Measurements from ENCODE around the gene GREM1. TPM values are rescaled to one million over a fixed set of nuclear protein-coding genes. Genes with fewer than 3 reads are reported as not detected.

Gene GREM1
- total RNA-seq, 1 experiment from 2014 or later = 1.1 TPM

DNA sequence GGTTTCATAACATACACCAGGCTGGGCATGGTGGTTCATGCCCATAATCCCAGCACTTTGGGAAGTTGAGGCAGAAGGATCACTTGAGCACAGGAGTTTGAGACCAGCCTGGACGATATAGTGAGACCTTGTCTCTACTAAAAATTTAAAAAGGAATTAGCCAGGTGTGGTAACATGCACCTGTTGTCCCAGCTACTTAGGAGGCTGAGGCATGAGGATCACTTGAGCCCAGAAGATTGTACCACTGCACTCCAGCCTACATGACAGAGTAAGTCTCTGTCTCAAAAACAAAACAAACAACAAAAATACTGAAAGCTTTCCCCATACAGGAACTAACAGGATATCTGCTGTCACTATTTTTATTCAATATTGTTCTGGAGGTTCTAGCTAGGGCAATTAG is 20.9 kb downstream of the GREM1 start:
- no peak overlapping the region for H3K4me3 Mint-ChIP-seq
- WGBS (ENCODE audit: extremely low coverage, insufficient read length, low lambda C conversion rate) = no CpG with 5 or more reads among the region's 1 CpG
- Histone ChIP-seq H3K79me2 (ENCODE audit: insufficient read depth, low read length) (no peaks in the 10 kb centered on the region), H3K79me1 (ENCODE audit: insufficient read depth, low read depth, low read length, poor library complexity, severe bottlenecking) (no peaks in the 10 kb centered on the region), H2BK20ac (ENCODE audit: low read depth, low read length, poor library complexity, severe bottlenecking) (no peak overlapping the region), H2AK5ac (ENCODE audit: insufficient read length, low read length) (no peak overlapping the region), H3K4ac (ENCODE audit: low read depth, low read length) (no peak overlapping the region), H3K14ac (ENCODE audit: insufficient read depth, low read length) (no peak overlapping the region), H3K9me3 (ENCODE audit: control insufficient read depth, low read depth, low read length) (no peaks in the 10 kb centered on the region), H3K27me3 (ENCODE audit: insufficient read depth, low read length) (no peaks in the 10 kb centered on the region), H4K5ac (ENCODE audit: insufficient read length, low read depth, low read length) (no peak overlapping the region), H3K4me2 (ENCODE audit: insufficient read depth, insufficient read length, low read length) (no peak overlapping the region), H2BK5ac (ENCODE audit: insufficient read length, low read length) (no peak overlapping the region), H3K18ac (ENCODE audit: insufficient read length, low read depth, low read length) (no peak overlapping the region), H2AFZ (ENCODE audit: low read length) (no peak overlapping the region), H3K23ac (ENCODE audit: insufficient read length, low read depth, low read length) (no peak overlapping the region), H3K9ac (ENCODE audit: extremely low read depth, insufficient read length, low read length) (no peak overlapping the region), H3K4me1 (ENCODE audit: insufficient read depth, low read length) (no peaks in the 10 kb centered on the region), H4K20me1 (ENCODE audit: control insufficient read depth, insufficient read depth, insufficient read length) (no peaks in the 10 kb centered on the region), H2BK12ac (ENCODE audit: insufficient read length, low read depth, low read length) (no peak overlapping the region), H2BK15ac (ENCODE audit: low read depth, low read length) (no peak overlapping the region), H4K91ac (ENCODE audit: insufficient read length, low read depth, low read length) (no peak overlapping the region), H3K27ac (ENCODE audit: insufficient read length, low read depth, low read length) (no peak overlapping the region), H4K8ac (replicated peaks; ENCODE audit: insufficient read length, low read depth, low read length) (no peak overlapping the region), H3K23me2 (ENCODE audit: insufficient read length, low read depth, low read length, poor library complexity, severe bottlenecking) (no peaks in the 10 kb centered on the region), H3K56ac (ENCODE audit: insufficient read length, low read depth, low read length) (no peak overlapping the region), H2BK120ac (ENCODE audit: low read depth, low read length, poor library complexity, severe bottlenecking) (no peak overlapping the region), H3T11ph (ENCODE audit: low read length) (no peak overlapping the region)
- DNase-seq = no peak
- H3K4me1 Mint-ChIP-seq = peaks cover 5 to 7% of the 10 kb centered on the region in 2 experiments
- peaks cover 2% of the 10 kb centered on the region for H3K27me3 Mint-ChIP-seq (ENCODE audit: low read depth)
- peaks cover 3 to 7% of the 10 kb centered on the region in 2 experiments; a peak in 4 of 5 replicates for H3K9me3 Mint-ChIP-seq
- 0 out of 7 replicates have a peak, but pooled peaks cover 0 to 4% (median 0%) of the 10 kb centered on the region in 3 experiments for H3K36me3 Mint-ChIP-seq (ENCODE audit: insufficient read depth in 1 of 3, low read depth in 3 of 3)
- H3K27ac Mint-ChIP-seq = no peak overlapping the region
- no peak for TF ChIP-seq CTCF (conservative IDR thresholded peaks at IDR 0.05)

Measured in H9 (cell line).